GM12801 (cell line): ENCODE results near the gene ANO4.

Source experiments
- CTCF ChIP-seq: IDR thresholded peaks from one replicate; pipeline ENCODE4 v1.5.1; 2011; ENCODE audit warnings: control low read depth; ENCODE audit not compliant: insufficient read length; ENCODE audit errors: extremely low read depth

The ANO4 gene

GRCh38 chr12:100801320-100801719 is 6.7 kb downstream of the ANO4 start:
- no peak for TF ChIP-seq CTCF

DNA sequence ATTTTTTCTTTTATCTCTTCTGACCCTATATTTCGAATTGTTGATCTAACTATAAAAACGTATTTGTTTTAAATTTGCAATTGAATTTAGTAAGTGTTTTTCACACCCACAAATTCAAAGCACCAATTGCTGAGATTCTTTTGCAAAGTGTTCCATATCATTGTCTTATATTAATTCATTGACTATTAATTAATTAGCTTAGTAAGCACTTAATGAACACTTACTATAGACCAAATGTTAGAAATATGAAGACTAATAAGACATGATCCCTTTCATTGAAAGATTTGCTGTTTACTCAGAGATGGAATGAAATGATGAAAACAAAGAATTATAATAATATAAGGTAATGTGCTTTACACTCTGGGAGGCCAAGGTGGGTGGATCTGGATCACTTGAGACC is 14.2 kb downstream of the ANO4 start:
- no peak for TF ChIP-seq CTCF

- TF ChIP-seq CTCF = no peak
Observed at GRCh38 chr12:100820314-100820713, 25.7 kb downstream of the ANO4 start.

DNA sequence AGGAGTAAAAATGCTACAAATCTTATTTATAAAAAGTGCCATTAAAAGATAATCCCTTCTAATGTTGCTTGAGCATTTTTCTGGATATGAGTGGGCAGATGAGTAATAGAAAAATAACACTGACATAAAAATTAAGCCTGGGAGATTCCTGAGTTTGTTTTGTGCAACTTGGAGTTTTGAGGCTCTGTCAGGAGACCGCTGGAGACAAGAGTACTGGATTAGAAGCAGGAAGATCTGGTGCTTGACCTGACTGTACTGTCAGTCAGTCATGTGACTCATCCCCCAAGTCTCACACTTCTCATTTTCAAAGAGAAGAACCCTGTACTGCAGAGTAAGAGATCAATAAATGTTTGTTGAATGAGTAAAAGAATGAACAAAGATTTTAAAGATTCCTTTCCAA is 29.4 kb downstream of the ANO4 start:
- no peak for TF ChIP-seq CTCF

GRCh38 chr12:100824476-100824875 is 29.9 kb downstream of the ANO4 start:
- no peak for TF ChIP-seq CTCF

GRCh38 chr12:100826323-100826722 is 31.7 kb downstream of the ANO4 start:
- no peak for TF ChIP-seq CTCF

- TF ChIP-seq CTCF = no peak
Observed at GRCh38 chr12:100827901-100828520, 33.4 kb downstream of the ANO4 start.
